ENCODE measurements around the gene CDH4. TPM values are rescaled to one million over a fixed set of nuclear protein-coding genes. Genes with fewer than 3 reads are reported as not detected.

Gene CDH4
- total RNA-seq, 1 experiment from 2014 or later: not detected

DNA sequence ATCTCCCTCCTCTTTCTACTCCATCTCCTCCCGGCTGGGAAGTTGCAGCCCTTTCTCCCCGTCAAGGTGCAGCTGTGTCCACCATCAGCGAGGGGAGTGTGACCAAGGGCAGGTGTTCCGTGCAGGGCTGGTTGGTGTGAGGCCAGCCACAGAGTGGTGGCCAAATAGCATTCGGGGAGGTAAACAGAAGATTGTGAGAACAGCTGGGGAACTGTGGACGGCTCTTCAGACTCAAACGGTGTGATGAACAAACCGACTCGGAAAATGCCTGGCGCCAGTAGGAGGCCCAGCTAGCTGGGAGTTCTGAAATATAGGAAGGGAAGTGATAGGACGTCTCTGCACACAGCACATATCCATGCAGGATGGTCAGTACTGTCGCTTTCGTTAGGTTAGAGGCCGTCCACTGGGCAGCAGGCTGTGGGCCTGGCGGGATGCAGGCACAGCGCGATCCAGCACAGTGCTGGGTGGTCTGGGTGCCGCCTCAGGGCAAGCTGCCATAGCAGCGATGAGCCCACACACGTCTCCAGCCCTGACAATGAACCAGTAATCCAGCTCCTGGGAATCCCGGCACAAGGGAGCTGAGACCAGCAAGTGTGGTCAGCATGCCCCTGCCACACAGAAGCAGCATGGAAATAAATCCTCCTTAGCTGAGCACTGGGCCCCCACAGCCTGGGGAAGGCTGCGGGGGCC is 555.6 kb downstream of the CDH4 start:
- TF ChIP-seq CTCF (IDR thresholded peaks at IDR 0.05) (no peak), SIN3A (IDR thresholded peaks at IDR 0.05; ENCODE audit: borderline replicate concordance, insufficient read depth, low read depth, low read length) (no peak), TCF7L2 (IDR thresholded peaks at IDR 0.05; ENCODE audit: low read depth, low read length) (no peak)
- in situ Hi-C loops (cut with HindIII; ENCODE audit: low pct_unique_long_range_greater_than_20kb, low sequenced_read_pairs) (no loop called here), intact Hi-C loops (cut with micrococcal nuclease; ENCODE audit: unreplicated experiment) (no loop called here)
- Histone ChIP-seq H3K9me3 (ENCODE audit: control insufficient read depth, insufficient read depth, low read depth, low read length) (no peaks in the 10 kb centered on the region), H3K4me3 (ENCODE audit: low read depth in 2 of 2, low read length in 2 of 2) (no peak overlapping the region), H3K27me3 (ENCODE audit: control insufficient read depth, insufficient read depth, low read length) (no peaks in the 10 kb centered on the region; the same call in 1 of the 2 replicates), H3K4me1 (ENCODE audit: control insufficient read depth, insufficient read depth, low read length) (no peaks in the 10 kb centered on the region), H3K36me3 (ENCODE audit: control insufficient read depth, insufficient read depth, low read length) (no peaks in the 10 kb centered on the region), H3K27ac (ENCODE audit: low read length) (no peak overlapping the region)
- DNase-seq (ENCODE audit: low read depth, low spot score): no peak
- BruUV-seq (replicated peaks): no TSS peak
- ChIA-PET POLR2A (no interaction called here), CTCF (interaction anchor here (1.0 kb wide), 1 partner anchor 89 kb away, joined by 3 read pairs; no protein-coding TSS in a partner anchor)
- ATAC-seq: no peak

GRCh38 chr20:61808447-61808846 is 556.4 kb downstream of the CDH4 start:
- no TSS peak for BruUV-seq (replicated peaks)
- Histone ChIP-seq H3K27me3 (ENCODE audit: control insufficient read depth, insufficient read depth, low read length) (no peaks in the 10 kb centered on the region; the same call in 1 of the 2 replicates), H3K4me1 (ENCODE audit: control insufficient read depth, insufficient read depth, low read length) (no peaks in the 10 kb centered on the region), H3K36me3 (ENCODE audit: control insufficient read depth, insufficient read depth, low read length) (no peaks in the 10 kb centered on the region), H3K4me3 (ENCODE audit: low read depth in 2 of 2, low read length in 2 of 2) (no peak overlapping the region), H3K27ac (ENCODE audit: low read length) (no peak overlapping the region), H3K9me3 (ENCODE audit: control insufficient read depth, insufficient read depth, low read depth, low read length) (no peaks in the 10 kb centered on the region)
- POLR2A ChIA-PET: no interaction called here
- ATAC-seq (no peak), DNase-seq (ENCODE audit: low read depth, low spot score) (no peak)
- TF ChIP-seq, protein P1, sequence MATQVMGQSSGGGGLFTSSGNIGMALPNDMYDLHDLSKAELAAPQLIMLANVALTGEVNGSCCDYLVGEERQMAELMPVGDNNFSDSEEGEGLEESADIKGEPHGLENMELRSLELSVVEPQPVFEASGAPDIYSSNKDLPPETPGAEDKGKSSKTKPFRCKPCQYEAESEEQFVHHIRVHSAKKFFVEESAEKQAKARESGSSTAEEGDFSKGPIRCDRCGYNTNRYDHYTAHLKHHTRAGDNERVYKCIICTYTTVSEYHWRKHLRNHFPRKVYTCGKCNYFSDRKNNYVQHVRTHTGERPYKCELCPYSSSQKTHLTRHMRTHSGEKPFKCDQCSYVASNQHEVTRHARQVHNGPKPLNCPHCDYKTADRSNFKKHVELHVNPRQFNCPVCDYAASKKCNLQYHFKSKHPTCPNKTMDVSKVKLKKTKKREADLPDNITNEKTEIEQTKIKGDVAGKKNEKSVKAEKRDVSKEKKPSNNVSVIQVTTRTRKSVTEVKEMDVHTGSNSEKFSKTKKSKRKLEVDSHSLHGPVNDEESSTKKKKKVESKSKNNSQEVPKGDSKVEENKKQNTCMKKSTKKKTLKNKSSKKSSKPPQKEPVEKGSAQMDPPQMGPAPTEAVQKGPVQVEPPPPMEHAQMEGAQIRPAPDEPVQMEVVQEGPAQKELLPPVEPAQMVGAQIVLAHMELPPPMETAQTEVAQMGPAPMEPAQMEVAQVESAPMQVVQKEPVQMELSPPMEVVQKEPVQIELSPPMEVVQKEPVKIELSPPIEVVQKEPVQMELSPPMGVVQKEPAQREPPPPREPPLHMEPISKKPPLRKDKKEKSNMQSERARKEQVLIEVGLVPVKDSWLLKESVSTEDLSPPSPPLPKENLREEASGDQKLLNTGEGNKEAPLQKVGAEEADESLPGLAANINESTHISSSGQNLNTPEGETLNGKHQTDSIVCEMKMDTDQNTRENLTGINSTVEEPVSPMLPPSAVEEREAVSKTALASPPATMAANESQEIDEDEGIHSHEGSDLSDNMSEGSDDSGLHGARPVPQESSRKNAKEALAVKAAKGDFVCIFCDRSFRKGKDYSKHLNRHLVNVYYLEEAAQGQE (IDR thresholded peaks at IDR 0.05; ENCODE audit: insufficient read depth in 1 of 2, low read depth in 2 of 2, low read length in 1 of 2): no peak
- TF ChIP-seq CTCF (IDR thresholded peaks at IDR 0.05) (no peak), TCF7L2 (IDR thresholded peaks at IDR 0.05; ENCODE audit: low read depth, low read length) (no peak), SIN3A (IDR thresholded peaks at IDR 0.05; ENCODE audit: borderline replicate concordance, insufficient read depth, low read depth, low read length) (no peak), POLR2AphosphoS5 (IDR thresholded peaks at IDR 0.05; ENCODE audit: low read depth, low read length) (no peak)
- intact Hi-C loops (cut with micrococcal nuclease; ENCODE audit: unreplicated experiment): no loop called here
- in situ Hi-C loops (cut with HindIII; ENCODE audit: low pct_unique_long_range_greater_than_20kb, low sequenced_read_pairs): no loop called here
- CTCF ChIA-PET: no interaction called here
